Activated CD4-positive, alpha-beta T cell treated with anti-CD3 and anti-CD28 coated beads, Interleukin-2, amount 50 U/mL, for 4 hours (primary cell): ENCODE measurements around the gene C14orf132.
"Not testable (repeated sequence)": the region's sequence is repeated elsewhere in the genome, so short reads cannot be mapped to it uniquely, and the experiment has no call there.

Experiments used
- DNase-seq, 2 experiments: peaks; one replicate each; pipeline ENCODE4 v3.0.0-alpha.2; 2020

Gene C14orf132

DNA sequence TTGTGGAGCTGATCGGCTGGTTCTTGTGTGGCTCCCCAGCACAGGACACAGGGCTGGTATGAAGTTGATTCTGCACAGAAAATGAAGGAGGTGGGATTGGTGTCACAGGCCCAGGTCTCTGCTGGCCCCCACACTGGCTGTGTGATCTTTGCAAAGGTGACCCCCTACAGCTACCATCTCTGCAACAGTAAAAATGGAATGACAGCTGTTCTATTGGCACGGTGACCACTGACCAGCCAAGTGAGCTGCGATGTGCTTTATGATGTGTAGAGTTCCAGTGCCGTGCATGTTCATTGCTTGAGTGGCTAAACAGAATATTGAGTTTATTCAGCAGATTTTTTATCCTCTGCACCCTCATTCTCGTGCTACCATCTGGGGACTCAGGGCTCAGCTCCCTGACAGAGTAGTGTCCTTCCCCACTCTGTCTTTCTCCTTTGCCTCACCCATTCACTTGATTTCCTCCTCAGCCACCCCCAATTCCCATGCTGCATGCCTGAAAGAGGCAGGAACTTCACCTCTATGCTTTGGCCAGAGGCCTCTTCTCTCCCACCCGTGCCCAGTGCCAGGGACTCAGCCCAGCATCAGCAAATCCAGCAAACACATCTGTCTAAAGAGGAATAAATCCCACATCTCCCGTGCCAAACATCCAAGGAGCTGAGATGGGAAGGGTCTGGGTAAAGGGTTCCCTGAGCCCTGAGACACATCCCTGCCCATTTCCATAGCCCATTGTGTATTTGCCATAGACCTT, 21.2 kb downstream of the C14orf132 start:
- DNase-seq: no peak

DNA sequence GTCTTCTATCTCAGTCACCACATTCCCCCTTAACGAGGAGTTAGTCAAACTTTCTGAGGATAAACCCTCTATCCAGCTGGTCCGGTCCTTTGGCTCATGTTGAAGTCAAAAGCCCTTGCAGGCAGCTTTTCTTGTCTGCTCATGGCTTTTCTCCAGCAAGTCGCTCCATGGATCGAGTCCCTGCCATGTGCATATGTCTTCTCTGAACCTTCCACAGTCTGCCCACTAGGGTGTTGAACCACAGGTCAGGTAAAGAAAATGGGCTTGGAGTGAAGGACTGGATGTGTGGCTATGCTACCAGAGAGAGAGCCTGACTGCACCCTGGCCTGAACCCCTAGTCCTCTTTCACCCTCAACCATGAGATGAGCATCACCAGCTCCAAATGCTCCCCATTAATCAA, 22.8 kb downstream of the C14orf132 start:
- DNase-seq: no peak

DNA sequence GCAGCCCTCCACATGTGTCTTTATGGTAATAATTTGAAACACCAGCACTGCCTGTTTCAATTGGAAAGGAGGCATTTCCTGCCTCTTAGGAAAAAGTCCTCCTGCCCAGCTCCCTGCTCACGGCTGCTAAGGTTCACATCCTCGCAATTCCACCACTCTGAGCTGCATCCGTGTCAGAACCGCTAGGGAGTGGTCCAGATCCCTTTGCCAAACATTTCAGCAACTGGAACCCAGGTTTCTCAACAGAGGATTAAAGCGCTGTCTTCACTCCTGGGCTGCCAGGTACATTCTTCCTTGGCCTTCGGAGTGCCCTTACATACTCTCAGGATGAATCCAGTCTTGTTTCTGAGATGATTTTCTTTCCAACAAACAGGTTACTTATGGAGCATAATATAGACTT, 23.3 kb downstream of the C14orf132 start:
- no peak for DNase-seq

DNA sequence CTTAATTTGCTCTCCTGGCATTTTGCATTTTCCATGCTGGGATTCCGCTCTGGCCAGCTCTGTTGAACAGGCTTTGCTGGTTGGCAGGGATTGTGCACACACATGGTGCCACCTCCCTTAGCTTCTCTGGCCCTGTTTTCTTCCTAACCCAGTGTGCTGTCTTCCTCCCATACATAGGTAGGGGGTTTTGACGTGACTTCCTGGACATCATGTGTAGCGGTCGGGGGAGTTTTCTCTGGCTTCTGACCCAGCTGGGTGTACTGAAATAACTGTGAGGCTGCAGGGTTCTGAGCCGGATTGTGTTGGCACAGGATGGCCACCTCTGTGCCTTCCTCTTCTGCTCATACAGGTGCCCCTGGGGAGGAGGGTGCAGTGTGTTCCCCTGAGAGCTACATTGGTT, 25.7 kb downstream of the C14orf132 start:
- no peak for DNase-seq

DNA sequence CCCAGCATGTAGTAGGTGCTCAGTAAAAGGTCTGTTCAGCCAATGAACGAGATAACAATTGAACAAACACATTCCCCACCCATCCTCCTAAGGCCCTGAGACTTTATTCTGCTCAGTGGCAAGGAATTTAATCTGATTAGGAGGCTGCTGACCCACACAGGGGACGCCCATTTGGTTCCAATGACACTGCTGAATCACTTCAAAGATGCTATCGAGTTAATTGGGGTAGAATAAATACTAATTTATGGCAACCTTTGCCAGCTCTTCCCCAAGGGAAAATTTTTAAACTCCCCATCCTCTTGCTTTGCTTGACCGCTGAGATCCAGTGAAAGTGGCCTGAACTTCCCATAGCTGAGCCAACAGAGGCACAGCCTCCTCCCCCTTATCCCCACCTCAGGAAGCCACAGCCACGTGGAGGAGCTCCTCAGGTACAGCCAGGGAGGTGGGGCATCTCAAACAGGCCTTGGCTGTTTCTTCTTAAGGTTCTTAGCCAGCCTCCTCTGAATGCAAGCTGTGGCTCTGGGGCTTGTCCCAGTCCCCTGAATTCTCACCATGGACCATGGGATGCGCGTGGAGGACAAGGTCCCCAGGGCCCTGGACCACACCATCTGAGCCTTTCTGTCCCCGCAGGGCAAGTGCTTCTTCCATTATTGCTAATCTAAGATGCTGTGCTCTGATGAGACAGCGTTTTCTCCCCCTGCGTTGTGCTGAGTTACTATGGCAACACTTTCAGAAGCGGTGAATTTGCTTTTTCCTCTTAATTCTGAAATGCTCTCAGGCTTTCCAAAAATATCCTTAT, 26.7 kb downstream of the C14orf132 start:
- DNase-seq: no peak

DNA sequence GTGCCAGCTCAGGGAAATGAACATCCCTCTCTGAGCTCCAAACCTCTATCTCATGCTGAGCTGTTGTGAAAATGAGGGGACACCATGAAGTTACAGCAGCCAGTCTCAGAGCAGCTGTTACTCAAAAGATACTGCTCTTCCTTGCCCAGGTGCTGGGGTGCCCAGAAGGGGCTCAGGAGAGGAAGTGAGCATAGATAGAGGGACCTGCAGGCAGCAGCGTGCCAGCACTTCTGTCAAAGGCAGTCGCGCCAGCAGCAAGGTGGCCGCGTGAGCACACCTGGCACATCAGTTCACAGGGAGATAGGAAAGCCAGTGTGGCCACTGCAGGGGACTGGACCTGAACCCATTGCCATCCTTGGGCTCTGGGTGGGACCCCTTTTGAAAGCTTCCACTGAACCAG, 27.8 kb downstream of the C14orf132 start:
- no peak for DNase-seq

DNA sequence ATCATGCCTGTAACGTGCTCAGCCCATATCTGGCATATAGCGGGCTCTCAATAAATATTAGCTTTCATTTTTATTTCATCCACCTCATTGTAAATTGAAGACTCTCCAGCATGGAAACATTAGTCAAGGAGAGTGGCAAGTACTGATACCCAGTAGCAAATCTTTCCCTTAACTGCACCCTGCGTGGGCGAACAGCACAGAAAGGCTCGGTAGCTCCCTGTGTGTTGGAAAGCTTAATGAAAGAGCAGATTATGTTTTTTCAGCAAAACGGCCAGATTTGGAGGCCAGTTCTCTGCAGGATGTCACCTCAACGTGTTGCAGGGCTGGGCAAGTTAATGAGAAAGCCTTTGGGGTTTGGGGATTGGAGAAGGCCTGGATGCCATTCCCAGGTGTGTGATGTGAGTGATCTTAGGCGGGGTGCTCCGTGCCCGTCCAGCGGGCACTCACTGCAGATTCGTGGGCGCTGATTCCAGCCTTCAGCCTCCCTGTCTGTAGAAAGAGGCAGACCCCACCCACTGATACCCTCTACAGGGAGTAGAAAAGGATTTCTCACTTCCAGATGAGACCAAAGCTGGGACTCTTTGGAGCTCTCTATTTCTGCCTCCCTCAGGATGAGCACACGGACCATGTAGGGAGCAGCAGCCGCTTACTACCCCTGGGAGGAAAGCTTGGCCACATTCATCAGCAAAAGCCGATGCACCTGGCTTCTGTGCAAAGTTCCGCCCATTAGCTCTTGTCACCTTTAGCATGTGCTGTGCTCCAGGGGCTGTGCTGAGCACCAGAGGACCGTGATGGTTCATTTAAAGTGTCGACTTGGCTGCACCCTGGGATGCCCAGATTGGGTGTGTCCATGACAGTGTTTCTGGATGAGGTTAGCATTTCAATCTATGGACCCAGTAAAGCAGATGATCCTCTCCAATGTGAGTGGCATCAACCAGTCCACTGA, 29.1 kb downstream of the C14orf132 start:
- no peak for DNase-seq

DNA sequence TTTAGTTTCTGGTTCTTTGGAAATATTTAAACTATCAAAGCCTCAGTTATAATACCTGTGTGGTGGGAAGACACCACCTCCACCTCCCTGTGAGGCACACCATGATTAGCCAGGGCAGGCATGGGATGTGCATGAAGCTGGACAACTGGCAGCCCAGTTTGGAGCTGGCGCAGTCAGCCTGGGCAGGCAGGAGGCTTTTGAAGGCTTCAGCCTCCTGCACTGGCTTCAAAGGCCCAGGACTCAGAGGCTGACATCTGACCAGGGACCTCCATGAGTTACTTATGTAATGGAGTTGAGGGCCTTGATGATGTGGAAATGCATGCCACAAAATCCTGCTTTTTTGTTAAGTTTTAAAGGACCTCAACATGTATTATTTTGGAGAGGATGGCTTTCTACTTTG, 30.3 kb downstream of the C14orf132 start:
- no peak for DNase-seq

DNA sequence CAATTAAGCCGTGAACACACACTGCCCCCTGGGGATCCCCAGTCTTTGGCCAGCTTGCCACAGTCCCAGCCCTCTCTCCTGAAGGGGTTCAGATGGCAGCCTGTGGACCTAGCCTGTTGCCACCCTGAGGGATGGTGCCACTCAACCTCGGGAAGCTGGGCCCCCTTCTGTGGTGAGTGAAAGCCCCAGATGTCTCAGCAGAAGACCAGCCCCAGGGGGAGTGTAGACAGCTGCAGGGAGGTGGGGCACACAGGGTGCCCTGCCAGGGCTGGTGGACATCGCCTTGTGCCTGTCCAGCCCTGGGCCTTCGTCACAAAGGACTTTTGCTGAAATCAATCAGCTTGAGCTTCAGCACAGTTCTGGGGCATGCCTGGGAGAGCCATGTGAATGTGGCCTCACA, 32.4 kb downstream of the C14orf132 start:
- no peak for DNase-seq

DNA sequence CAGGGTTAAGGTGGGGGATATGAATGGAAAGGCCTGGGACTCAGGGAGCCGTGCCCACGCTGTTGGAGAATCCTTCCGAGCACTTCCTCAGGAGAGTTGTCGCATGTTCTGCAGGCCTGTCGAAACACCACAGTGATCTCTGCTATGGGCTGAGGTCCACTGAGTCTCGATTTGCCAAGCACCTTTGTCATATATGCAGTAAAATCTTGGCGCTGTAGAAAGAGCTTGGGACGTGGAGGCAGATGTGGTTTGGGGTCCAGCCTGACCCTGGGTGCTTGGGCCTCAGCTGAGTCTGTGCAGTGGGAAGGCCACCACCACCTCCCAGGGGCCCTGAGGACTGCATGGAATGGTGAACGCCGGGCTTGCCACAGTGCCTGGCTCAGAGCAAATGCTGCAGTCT, 32.9 kb downstream of the C14orf132 start:
- no peak for DNase-seq

DNA sequence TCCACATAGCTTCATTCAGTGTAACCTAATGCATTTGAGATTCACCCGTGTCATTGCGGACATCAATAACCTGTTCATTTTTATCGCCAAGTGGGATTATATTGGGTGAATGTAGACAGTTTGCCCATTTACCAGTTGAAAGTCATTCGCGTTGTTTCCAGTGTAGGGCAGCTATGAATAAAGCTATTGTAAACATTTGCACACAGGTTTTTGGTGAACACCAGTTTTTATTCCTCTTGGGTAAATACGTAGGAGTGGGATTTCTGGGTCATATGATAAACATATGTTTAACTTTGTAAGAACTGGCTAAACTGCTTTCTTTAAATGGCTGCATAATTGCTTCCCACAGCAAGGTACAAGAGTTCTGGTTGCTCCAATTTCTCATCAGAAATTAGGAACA, 33.6 kb downstream of the C14orf132 start:
- DNase-seq: no peak

DNA sequence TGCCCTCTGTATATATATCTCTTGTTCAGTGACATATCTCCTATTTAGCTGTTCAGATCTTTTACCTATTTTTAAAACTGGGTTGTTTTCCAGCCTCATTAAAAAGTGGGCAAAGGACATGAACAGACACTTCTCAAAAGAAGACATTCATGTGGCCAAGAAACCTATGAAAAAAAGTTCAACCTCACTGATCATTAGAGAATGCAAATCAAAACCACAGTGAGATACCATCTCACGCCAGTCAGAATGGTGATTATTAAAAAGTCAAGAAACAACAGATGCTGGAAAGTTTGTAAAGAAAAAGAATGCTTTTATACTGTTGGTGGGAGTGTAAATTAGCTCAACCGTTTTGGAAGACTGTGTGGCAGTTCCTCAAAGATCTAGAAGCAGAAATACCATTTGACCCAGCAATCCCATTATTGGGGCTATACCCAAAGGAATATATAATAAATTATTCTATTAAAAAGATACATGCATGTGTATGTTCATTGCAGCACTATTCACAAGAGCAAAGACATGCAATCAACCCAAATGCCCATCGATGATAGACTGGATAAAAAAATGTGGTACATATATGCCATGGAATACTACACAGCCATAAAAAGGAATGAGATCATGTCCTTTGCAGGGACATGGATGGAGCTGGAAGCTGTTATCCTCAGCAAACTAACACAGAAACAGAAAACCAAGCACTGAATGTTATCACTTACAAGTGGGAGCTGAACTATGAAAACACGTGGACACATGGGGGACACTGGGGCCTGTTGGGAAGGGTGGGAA, 34.3 kb downstream of the C14orf132 start:
- not testable (repeated sequence) for DNase-seq

DNA sequence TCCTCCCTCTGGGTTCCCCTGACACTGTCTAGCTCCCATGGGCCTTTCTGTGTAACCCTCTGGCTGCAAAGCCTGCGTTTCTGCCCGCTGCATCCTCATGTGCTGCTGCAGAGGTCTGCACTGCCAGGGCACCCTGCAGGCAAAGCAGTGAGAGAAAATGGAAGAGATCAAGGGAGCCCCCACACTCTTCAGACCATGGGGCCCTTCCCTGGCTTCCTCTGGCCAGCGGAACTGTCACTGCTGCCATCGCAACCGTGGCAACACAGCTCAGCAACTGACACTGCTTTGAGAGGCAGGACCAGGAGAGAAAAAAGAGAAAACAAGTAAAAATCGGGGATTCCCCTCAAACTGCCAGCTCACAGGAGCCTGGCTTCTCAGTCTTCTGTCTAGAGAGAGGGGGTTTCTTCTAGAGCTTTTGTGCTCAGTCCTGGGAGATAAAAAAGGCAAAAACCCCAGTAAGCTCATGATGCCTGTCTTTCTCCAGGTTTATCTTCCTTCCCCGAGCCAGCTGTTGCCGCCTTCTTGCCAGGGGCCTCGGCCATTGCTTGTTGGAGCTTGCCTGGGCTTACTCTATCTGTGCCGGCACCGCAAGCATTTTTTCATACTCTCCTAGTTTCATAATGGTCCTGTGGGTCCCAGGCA, 38.9 kb downstream of the C14orf132 start:
- DNase-seq: no peak

DNA sequence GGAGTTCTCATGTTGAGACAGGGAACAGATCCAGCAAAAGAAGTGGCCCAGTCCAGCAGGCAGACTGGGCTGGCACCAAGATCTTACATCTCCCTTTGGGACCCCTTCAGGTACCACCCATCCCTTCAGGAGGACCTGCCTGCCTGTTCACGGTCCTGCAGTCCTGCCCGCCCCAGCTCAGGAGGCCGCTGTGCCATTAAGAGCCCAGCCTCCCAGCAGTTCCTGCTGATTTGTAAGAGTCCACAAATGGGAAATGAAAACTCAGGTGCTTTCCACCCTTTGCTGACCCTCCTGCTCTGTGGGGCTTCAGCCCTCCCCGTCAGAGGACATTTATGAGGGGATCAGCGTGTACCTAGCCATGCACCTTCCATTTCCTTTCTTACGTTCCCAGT, 39.5 kb downstream of the C14orf132 start:
- DNase-seq: no peak

DNA sequence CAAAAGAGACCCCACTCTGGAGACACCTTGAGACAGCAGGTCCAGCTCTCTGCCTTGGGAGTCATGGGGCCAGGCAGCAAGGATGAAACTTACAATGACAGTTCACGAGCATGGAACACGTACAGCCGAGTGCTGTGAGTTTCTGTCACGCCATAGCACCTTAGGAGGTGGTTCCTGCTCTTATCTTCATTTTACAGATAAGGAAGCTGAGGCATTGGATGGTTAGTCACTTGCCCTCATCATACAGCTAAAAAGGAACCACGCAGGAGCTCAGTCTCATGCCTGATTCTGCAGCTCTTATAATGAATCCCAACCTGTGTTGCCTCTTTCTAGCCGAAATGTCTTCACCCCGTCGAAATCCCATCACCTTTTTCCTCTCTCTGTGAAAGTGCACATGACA, 39.9 kb downstream of the C14orf132 start:
- DNase-seq: no peak

DNA sequence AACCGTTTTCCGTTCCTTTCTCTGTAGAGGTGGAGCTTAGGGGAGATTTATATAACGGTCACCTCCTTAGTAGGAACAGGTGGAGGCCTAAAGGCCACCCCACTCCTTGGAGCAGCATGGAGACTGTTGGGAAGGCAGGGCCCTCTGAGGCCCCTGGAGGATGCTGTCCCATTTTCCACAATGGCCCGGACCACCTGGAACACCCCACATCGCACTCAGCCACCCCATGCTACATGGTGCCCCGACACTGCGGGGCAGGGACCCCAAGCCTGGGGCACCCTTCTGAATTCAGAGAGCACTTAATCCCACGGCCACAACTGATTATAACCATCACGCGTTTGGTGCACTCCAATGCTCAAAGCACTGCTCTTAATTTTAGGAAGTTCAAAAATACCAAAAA, 41.4 kb downstream of the C14orf132 start:
- DNase-seq: no peak

DNA sequence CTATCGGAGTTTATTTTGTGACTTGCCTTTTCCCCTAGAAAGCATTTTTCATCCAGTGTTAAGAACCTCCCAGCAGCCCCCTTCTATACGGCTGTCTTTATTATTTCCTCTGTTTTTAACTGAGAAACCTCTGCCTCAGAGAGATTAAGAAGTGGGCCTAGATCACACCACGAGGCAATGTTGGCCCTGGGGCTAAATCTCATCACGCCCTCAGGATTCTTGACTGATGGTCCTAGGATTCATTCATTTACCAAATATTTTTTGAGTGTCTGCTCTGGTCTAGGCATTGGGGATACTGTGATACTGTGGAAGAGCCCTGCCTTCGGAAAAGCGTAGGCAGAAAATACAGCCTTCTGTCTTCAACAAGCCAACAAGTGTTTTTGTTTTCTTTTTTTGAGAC, 42.1 kb downstream of the C14orf132 start:
- no peak for DNase-seq

DNA sequence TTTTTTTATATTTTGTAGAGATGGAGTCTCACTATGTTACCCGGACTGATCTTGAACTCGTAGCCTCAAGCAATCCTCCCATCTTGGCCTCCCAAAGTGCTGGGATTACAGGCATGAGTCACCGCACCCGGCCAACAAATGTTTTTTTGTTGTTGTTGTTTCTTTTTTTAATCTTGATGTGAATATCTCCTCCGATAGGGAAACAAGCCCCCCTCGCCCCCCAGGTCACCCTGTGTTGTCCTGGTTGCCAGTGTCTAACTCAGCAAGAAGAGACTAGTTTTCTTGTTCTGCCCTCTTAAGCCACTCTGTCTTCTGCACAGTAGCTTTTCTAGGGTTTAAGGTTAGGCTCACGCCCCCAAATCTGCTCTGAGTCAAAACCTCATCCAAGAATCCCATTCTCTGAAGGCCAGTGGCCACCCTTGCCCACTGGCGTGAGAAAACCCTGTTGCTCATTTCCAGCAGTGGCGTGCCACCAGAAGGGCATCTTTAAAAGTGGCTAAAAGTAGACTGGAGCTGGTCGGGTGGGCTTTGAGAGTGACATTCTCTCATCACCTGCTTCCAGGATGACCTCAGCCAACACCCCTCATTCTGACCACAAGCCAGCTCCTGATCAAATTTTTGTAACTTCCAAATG, 42.7 kb downstream of the C14orf132 start:
- no peak for DNase-seq

DNA sequence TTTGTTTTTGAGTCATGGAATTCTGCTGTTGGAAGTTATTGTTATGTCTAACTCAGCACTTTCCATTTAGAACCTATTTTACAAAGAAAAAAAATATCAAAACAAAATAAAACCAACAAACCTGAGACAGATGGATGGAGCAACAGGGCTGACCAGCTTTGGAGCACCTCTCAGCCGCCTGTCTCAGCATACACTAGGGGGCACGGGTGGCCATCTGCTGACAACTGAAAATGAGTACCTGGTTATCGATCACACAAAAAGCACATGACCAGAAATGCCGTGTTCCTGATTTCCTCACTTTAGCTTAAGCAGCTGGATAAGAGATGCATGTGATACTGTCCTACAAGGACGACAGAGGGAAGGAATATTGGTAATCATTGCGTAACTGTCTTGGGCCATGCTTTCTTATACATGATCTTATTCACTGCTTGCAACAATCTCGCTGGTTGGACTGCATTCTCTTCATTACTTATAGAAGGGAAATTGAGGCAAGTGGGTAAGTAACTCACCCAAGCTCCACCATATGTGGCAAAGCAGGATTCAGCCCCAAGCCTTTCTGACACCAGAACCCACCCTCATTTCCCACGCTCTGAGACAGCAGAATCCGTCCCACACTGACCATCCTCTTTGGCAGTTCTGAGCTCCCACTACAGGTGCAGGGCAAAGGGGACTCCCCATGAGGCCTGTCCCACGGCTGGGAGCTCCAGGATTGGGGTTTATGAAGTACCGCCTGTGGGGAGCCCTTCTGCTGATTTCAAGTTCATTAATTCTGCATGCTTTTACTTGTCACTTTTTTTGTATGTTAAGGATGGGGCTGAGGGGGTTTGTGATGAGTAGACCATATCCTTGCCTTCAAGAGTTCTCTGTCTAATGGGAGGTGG, 43.5 kb downstream of the C14orf132 start:
- DNase-seq: no peak

DNA sequence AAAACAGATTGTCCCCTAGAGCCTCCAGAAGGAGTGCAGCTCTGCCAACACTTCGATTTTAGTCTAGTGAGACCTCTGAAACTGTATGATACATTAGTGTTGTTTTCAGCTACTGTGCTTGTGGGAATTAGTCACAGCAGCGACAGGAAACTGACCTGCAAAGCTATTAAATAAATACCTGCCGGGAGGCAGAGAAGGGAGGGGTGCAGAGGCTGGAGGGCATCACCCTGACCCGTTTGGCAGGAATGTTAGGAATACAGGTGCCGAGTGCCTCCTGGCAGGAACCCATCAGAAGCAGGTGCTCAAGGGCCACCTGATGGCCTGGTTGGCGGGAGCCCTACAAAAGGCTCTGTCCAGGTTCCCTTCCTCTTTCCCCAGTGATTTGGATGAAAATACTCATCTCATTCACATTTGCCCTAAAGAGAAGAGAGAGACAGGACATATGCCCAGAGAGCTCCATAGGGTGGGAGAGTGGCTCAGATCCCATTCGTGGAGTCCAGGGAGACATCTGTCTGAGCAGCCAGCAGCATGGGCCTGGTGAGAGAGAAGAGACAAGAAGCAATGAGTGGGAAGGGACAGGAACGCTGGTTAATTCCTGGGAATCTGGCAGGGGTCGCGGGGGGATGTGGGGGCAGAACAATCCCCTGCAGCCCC, 44.6 kb downstream of the C14orf132 start:
- no peak for DNase-seq
